Measurements from ENCODE around the gene CDC73. TPM values are rescaled to one million over a fixed set of nuclear protein-coding genes. Genes with fewer than 3 reads are reported as not detected.
A peak's percentile ranks its signal among the peaks of the same experiment; 100 is the strongest.

Gene CDC73
- total RNA-seq, 1 experiment from 2014 or later, result 63.2 TPM

DNA sequence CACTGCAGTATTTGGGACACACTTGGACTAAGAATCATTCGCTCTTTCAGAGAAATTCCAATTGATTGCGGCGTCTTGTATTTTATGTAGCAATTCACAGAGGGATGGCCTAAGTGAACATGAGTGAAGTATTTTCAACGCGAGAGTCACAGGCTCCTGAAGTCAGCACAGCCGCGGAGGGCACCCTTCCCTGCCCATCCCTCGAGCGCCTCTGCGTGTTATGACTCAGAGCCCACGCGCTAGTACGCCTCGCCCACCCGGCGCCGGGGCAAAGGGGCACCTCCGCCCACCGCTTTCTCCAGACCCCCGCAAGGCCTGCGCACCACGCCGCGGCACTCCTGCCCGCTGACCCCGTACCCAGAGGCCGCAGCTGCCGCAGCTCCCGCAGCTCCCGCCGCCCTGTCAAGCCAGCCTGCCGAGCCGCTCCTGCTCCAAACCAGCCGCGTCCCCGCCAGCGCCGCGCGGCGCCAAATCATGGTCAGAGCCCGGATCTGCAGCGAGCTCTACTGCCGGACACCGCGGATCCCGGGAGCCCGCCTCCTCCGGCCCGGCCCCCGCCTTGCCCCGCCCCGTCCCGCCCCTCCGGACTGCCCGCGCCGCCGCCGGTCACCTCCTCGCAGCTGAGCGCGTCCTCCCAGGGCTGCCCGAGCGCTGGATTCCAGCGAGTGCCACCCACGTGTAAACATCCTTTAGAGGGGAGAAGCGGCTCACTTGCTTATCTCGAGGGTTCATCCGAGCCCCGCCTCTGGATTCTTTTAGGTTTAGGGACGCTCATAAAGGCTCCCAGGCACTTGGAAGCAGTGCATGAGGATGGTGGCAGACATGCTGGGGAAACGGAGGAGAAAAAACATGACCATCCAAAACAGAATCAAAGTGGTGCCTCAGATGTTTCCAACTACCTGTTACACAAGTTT, 16.7 kb upstream of the CDC73 start, which contains the start of gene GLRX2:
GLRX2 (minus strand) TSS at position 508 of the 914 bp plus-strand sequence; CDS start at position 476, 32 bp downstream.
- ATAC-seq (peak; percentile 90), DNase-seq (ENCODE audit: low read depth, low spot score) (peak; percentile 71)
- Histone ChIP-seq H3K27me3 (ENCODE audit: insufficient read depth, low read length) (no peaks in the 10 kb centered on the region), H3K4me1 (ENCODE audit: control insufficient read depth in 1 of 2, insufficient read depth in 2 of 2, low read length in 2 of 2) (peaks cover 12 to 20% of the 10 kb centered on the region in 2 experiments; a peak in 3 of 4 replicates), H3K4me3 (replicated peaks in 1 of 2; ENCODE audit: low read depth in 1 of 2, low read length in 2 of 2) (peak within 1 kb of the TSS; percentile 58 to 74), H3K27ac (ENCODE audit: low read depth, low read length) (peak within 1 kb of the TSS; percentile 79), H3K36me3 (ENCODE audit: control insufficient read depth in 1 of 2, insufficient read depth in 2 of 2, low read length in 2 of 2) (0 out of 4 replicates have a peak, but pooled peaks cover 0 to 3% of the 10 kb centered on the region in 2 experiments), H4K20me1 (ENCODE audit: insufficient read depth) (no peaks in the 10 kb centered on the region), H3K4me2 (ENCODE audit: low read length) (peak within 1 kb of the TSS; percentile 74), H2AFZ (ENCODE audit: low read depth, low read length, poor library complexity, severe bottlenecking) (peak within 1 kb of the TSS; percentile 95), H3K79me2 (ENCODE audit: insufficient read depth, low read length) (peaks cover 30% of the 10 kb centered on the region), H3K9ac (ENCODE audit: low read length) (peak within 1 kb of the TSS; percentile 72), H3K9me2 (ENCODE audit: insufficient read depth) (no peaks in the 10 kb centered on the region), H3K9me3 (ENCODE audit: control insufficient read depth in 1 of 2, insufficient read depth in 1 of 2, low read depth in 1 of 2, low read length in 2 of 2) (no peaks in the 10 kb centered on the region)
- ChIA-PET CTCF (interaction anchor here (0.7 to 2.2 kb wide), 5 partner anchors 8 to 85 kb away, joined by 3 to 10 read pairs (median 3); partner anchors contain the start of gene CDC73), RAD21 (ENCODE audit: low non-redundant PET in 1 of 2, low total read pairs in 2 of 2, uncharacterized antibody in 2 of 2, unreplicated experiment in 2 of 2) (no interaction called here), POLR2A (interaction anchor here (0.6 to 2.4 kb wide), 7 partner anchors 8 to 46 kb away, joined by 3 to 16 read pairs (median 6); partner anchors contain the start of genes CDC73, RO60 and UCHL5)
- intact Hi-C loops (cut with micrococcal nuclease), result loop anchor here (1.0 kb wide), 2 partner anchors 17 to 46 kb away; partner anchors contain the start of genes CDC73, RO60 and UCHL5
- BruUV-seq (replicated peaks), result no TSS peak
- TF ChIP-seq ELF1 (IDR thresholded peaks at IDR 0.05; ENCODE audit: borderline replicate concordance, low read depth) (no peak), SIN3A (IDR thresholded peaks at IDR 0.05; ENCODE audit: low read depth) (peak; percentile 96), EGR1 (IDR thresholded peaks at IDR 0.05; ENCODE audit: low read depth) (peak; percentile 75), POLR2AphosphoS5 (IDR thresholded peaks at IDR 0.05; ENCODE audit: low read depth, low read length) (peak; percentile 98), ZNF274 (IDR thresholded peaks at IDR 0.05; ENCODE audit: low read depth, low read length) (no peak), SP1 (IDR thresholded peaks at IDR 0.05; ENCODE audit: low read depth) (peak; percentile 77), EZH2 (IDR thresholded peaks at IDR 0.05) (no peak), ZFX (IDR thresholded peaks at IDR 0.05) (peak; percentile 70), CBX3 (IDR thresholded peaks at IDR 0.05; ENCODE audit: low read depth) (peak; percentile 56; the same call in 1 of the 2 replicates), TCF7L2 (IDR thresholded peaks at IDR 0.05; ENCODE audit: borderline replicate concordance, extremely low read depth, insufficient read depth, insufficient read length) (peak; percentile 9), YY1 (IDR thresholded peaks at IDR 0.05; ENCODE audit: extremely low read depth, insufficient replicate concordance, low read depth, low read length) (peak; percentile 50), FOSL1 (IDR thresholded peaks at IDR 0.05; ENCODE audit: low read depth) (peak; percentile 42), EZH2phosphoT487 (IDR thresholded peaks at IDR 0.05; ENCODE audit: borderline replicate concordance) (no peak), JUND (IDR thresholded peaks at IDR 0.05) (peak; percentile 21; the same call in 1 of the 2 replicates)
- TF ChIP-seq, protein P1, sequence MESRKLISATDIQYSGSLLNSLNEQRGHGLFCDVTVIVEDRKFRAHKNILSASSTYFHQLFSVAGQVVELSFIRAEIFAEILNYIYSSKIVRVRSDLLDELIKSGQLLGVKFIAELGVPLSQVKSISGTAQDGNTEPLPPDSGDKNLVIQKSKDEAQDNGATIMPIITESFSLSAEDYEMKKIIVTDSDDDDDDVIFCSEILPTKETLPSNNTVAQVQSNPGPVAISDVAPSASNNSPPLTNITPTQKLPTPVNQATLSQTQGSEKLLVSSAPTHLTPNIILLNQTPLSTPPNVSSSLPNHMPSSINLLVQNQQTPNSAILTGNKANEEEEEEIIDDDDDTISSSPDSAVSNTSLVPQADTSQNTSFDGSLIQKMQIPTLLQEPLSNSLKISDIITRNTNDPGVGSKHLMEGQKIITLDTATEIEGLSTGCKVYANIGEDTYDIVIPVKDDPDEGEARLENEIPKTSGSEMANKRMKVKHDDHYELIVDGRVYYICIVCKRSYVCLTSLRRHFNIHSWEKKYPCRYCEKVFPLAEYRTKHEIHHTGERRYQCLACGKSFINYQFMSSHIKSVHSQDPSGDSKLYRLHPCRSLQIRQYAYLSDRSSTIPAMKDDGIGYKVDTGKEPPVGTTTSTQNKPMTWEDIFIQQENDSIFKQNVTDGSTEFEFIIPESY (IDR thresholded peaks at IDR 0.05; ENCODE audit: extremely low read depth, insufficient replicate concordance, low read length), result peak; percentile 24
- TF ChIP-seq, protein P2, sequence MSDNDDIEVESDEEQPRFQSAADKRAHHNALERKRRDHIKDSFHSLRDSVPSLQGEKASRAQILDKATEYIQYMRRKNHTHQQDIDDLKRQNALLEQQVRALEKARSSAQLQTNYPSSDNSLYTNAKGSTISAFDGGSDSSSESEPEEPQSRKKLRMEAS (IDR thresholded peaks at IDR 0.05), result peak; percentile 90
- TF ChIP-seq, protein P3, sequence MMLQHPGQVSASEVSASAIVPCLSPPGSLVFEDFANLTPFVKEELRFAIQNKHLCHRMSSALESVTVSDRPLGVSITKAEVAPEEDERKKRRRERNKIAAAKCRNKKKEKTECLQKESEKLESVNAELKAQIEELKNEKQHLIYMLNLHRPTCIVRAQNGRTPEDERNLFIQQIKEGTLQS (IDR thresholded peaks at IDR 0.05), result no peak
- TF ChIP-seq, protein P4, sequence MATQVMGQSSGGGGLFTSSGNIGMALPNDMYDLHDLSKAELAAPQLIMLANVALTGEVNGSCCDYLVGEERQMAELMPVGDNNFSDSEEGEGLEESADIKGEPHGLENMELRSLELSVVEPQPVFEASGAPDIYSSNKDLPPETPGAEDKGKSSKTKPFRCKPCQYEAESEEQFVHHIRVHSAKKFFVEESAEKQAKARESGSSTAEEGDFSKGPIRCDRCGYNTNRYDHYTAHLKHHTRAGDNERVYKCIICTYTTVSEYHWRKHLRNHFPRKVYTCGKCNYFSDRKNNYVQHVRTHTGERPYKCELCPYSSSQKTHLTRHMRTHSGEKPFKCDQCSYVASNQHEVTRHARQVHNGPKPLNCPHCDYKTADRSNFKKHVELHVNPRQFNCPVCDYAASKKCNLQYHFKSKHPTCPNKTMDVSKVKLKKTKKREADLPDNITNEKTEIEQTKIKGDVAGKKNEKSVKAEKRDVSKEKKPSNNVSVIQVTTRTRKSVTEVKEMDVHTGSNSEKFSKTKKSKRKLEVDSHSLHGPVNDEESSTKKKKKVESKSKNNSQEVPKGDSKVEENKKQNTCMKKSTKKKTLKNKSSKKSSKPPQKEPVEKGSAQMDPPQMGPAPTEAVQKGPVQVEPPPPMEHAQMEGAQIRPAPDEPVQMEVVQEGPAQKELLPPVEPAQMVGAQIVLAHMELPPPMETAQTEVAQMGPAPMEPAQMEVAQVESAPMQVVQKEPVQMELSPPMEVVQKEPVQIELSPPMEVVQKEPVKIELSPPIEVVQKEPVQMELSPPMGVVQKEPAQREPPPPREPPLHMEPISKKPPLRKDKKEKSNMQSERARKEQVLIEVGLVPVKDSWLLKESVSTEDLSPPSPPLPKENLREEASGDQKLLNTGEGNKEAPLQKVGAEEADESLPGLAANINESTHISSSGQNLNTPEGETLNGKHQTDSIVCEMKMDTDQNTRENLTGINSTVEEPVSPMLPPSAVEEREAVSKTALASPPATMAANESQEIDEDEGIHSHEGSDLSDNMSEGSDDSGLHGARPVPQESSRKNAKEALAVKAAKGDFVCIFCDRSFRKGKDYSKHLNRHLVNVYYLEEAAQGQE (IDR thresholded peaks at IDR 0.05; ENCODE audit: low read depth), result no peak

Data from HCT116 (cell line).